Ascending aorta (tissue), 2 donors: ENCODE results near the gene AK5. TPM values are rescaled to one million over a fixed set of nuclear protein-coding genes. Genes with fewer than 3 reads are reported as not detected.

ENCODE experiments used
- DNase-seq, 2 donors: peaks; one replicate each; pipeline ENCODE4 v3.0.0-alpha.2; 2019; ENCODE audit warnings: low spot score in 2 of 2
- H3K27ac ChIP-seq, 2 donors: fragments of 200-600 bp; sonication (generic); one replicate each; pipeline ENCODE4 v1.5.1; 2016 to 2017; ENCODE audit warnings: mild to moderate bottlenecking in 1 of 2
- H3K27me3 ChIP-seq: fragments of 200-600 bp; sonication (generic); one replicate; pipeline ENCODE4 v1.5.1; 2017
- H3K36me3 ChIP-seq, 2 donors: fragments of 200-600 bp; sonication (generic); one replicate each; pipeline ENCODE4 v1.5.1; 2016
- H3K4me1 ChIP-seq, 2 donors: fragments of 200-600 bp; sonication (generic); one replicate each; pipeline ENCODE4 v1.5.1; 2016 to 2017; ENCODE audit warnings: mild to moderate bottlenecking in 1 of 2
- H3K4me3 ChIP-seq, 2 donors: fragments of 200-600 bp; sonication (generic); one replicate each; pipeline ENCODE4 v1.5.1; 2016 to 2017; ENCODE audit warnings: mild to moderate bottlenecking in 1 of 2
- H3K9me3 ChIP-seq, 2 donors: fragments of 200-600 bp; sonication (generic); one replicate each; pipeline ENCODE4 v1.5.1; 2016
- CTCF ChIP-seq, 3 experiments: fragments of 200-600 bp in 2 of 3; fragments of 450-650 bp in 1 of 3; sonication (generic) in 2 of 3; IDR thresholded peaks; one replicate each; pipeline ENCODE4 v1.5.1; 2016 to 2019; ENCODE audit warnings: antibody characterized with exemption in 3 of 3, mild to moderate bottlenecking in 1 of 3, moderate library complexity in 1 of 3
- intact Hi-C: fragments of 100-400 bp; cut with DNase I; formaldehyde crosslinking; loops from one replicate; pipeline ENCODE4 v1.15.1; 2023
- total RNA-seq: library from RNA; depleted of rRNA; stranded (reverse); fragments of >200 nt; gene quantifications from one replicate; pipeline ENCODE4 v1.1.0, GENCODE V29; 2016

AK5 gene
- total RNA-seq, 1 donor from 2014 or later: not detected

- Histone ChIP-seq H3K27me3 (no peaks in the 10 kb centered on the region), H3K36me3 (no peaks in the 10 kb centered on the region), H3K4me1 (no peaks in the 10 kb centered on the region), H3K4me3 (no peak overlapping the region), H3K9me3 (no peaks in the 10 kb centered on the region), H3K27ac (no peak overlapping the region)
- intact Hi-C loops: no loop called here
- no peak for TF ChIP-seq CTCF (IDR thresholded peaks at IDR 0.05)
- DNase-seq: no peak
Observed at GRCh38 chr1:77386276-77386675, 104.5 kb downstream of the AK5 start.

- H3K4me1 ChIP-seq: peaks cover 0 to under 1% of the 10 kb centered on the region in 2 donors
- DNase-seq: no peak
- no peaks in the 10 kb centered on the region for H3K36me3 ChIP-seq
- H3K27ac ChIP-seq: no peak overlapping the region
- no peak overlapping the region for H3K4me3 ChIP-seq
- H3K9me3 ChIP-seq: no peaks in the 10 kb centered on the region
- no peaks in the 10 kb centered on the region for H3K27me3 ChIP-seq
- intact Hi-C loops: no loop called here
- no peak for TF ChIP-seq CTCF (IDR thresholded peaks at IDR 0.05)
Observed at GRCh38 chr1:77387553-77387952, 105.7 kb downstream of the AK5 start.

GRCh38 chr1:77388661-77389060, 106.8 kb downstream of the AK5 start:
- Histone ChIP-seq H3K4me1 (peaks cover 0 to 4% of the 10 kb centered on the region in 2 donors), H3K4me3 (no peak overlapping the region), H3K27me3 (no peaks in the 10 kb centered on the region), H3K36me3 (no peaks in the 10 kb centered on the region), H3K9me3 (no peaks in the 10 kb centered on the region), H3K27ac (no peak overlapping the region)
- no peak for TF ChIP-seq CTCF (IDR thresholded peaks at IDR 0.05)
- DNase-seq: no peak
- intact Hi-C loops: no loop called here

- TF ChIP-seq CTCF (IDR thresholded peaks at IDR 0.05): no peak
- intact Hi-C loops: no loop called here
- no peak overlapping the region for H3K27ac ChIP-seq
Observed at GRCh38 chr1:77392486-77392885, 110.7 kb downstream of the AK5 start.

GRCh38 chr1:77394166-77394565, 112.3 kb downstream of the AK5 start:
- Histone ChIP-seq H3K27me3 (no peaks in the 10 kb centered on the region), H3K4me3 (no peak overlapping the region), H3K4me1 (peaks cover 0 to 19% of the 10 kb centered on the region in 2 donors), H3K36me3 (no peaks in the 10 kb centered on the region), H3K27ac (no peak overlapping the region), H3K9me3 (no peaks in the 10 kb centered on the region)
- no peak for TF ChIP-seq CTCF (IDR thresholded peaks at IDR 0.05)
- DNase-seq: no peak
- intact Hi-C loops: no loop called here

More at GRCh38 chr1:77392486-77392885, 110.7 kb downstream of the AK5 start:
- DNase-seq: no peak
- Histone ChIP-seq H3K27me3 (no peaks in the 10 kb centered on the region), H3K36me3 (no peaks in the 10 kb centered on the region), H3K4me1 (peaks cover 0 to 19% of the 10 kb centered on the region in 2 donors), H3K9me3 (no peaks in the 10 kb centered on the region), H3K4me3 (no peak overlapping the region)

- intact Hi-C loops: no loop called here
- no peak for DNase-seq
- Histone ChIP-seq H3K27me3 (no peaks in the 10 kb centered on the region), H3K4me1 (peaks cover 0 to 19% of the 10 kb centered on the region in 2 donors), H3K4me3 (no peak overlapping the region), H3K36me3 (no peaks in the 10 kb centered on the region), H3K27ac (no peak overlapping the region), H3K9me3 (no peaks in the 10 kb centered on the region)
- TF ChIP-seq CTCF (IDR thresholded peaks at IDR 0.05): no peak
Observed at GRCh38 chr1:77395051-77395450, 113.2 kb downstream of the AK5 start.
